Effector memory CD8-positive, alpha-beta T cell (primary cell): ENCODE results near the gene PAX6.

Experiments
- ATAC-seq: fragments of 150-1000 bp; cut with Tn5 transposase; replicated peaks from 2 replicates; pipeline ENCODE4 v1.10.0; 2021; ENCODE audit warnings: mild to moderate bottlenecking, moderate library complexity
- DNase-seq, 3 experiments: peaks; one replicate each; pipeline ENCODE4 v3.0.0; 2021
- H3K27ac Mint-ChIP-seq, 2 donors: one replicate each; pipeline ENCODE4 v1.8.0; 2022; ENCODE audit warnings: mild to moderate bottlenecking in 2 of 2, mixed read lengths in 2 of 2, moderate library complexity in 2 of 2
- H3K27me3 Mint-ChIP-seq, 2 donors: one replicate each; pipeline ENCODE4 v1.8.0; 2022; ENCODE audit warnings: mixed read lengths in 2 of 2
- H3K36me3 Mint-ChIP-seq: one replicate; pipeline ENCODE4 v1.8.0; 2022; ENCODE audit warnings: mild to moderate bottlenecking, moderate library complexity, mixed read lengths; ENCODE audit not compliant: insufficient read depth
- H3K4me1 Mint-ChIP-seq, 2 donors: one replicate each; pipeline ENCODE4 v1.8.0; 2022; ENCODE audit warnings: low read depth in 2 of 2, mixed read lengths in 2 of 2
- H3K4me3 Mint-ChIP-seq, 2 donors: one replicate each; pipeline ENCODE4 v1.8.0; 2022; ENCODE audit warnings: mild to moderate bottlenecking in 2 of 2, mixed read lengths in 2 of 2, moderate library complexity in 2 of 2
- H3K9me3 Mint-ChIP-seq, 2 donors: one replicate each; pipeline ENCODE4 v1.8.0; 2022; ENCODE audit warnings: mixed read lengths in 2 of 2

PAX6 gene

GRCh38 chr11:31819621-31820437 is 8.7 kb upstream of the PAX6 start:
- Mint-ChIP-seq H3K4me3 (no peak overlapping the region), H3K36me3 (peaks cover 30% of the 10 kb centered on the region), H3K27ac (no peak overlapping the region), H3K27me3 (peaks cover 75 to 99% of the 10 kb centered on the region in 2 donors), H3K9me3 (no peaks in the 10 kb centered on the region), H3K4me1 (peaks cover 11% of the 10 kb centered on the region in 2 donors)
- ATAC-seq = no peak
- no peak for DNase-seq

GRCh38 chr11:31818874-31819331 is 7.8 kb upstream of the PAX6 start:
- no peaks in the 10 kb centered on the region for H3K9me3 Mint-ChIP-seq
- H3K4me1 Mint-ChIP-seq = peaks cover 14 to 17% of the 10 kb centered on the region in 2 donors
- H3K36me3 Mint-ChIP-seq = peaks cover 22% of the 10 kb centered on the region
- H3K27ac Mint-ChIP-seq = no peak overlapping the region
- peak overlapping the region in 1 of 2 donors; percentile 42 for H3K4me3 Mint-ChIP-seq
- ATAC-seq (no peak), DNase-seq (no peak)
- peaks cover 72 to 99% of the 10 kb centered on the region in 2 donors for H3K27me3 Mint-ChIP-seq

GRCh38 chr11:31818425-31818755 is 7.3 kb upstream of the PAX6 start:
- peaks cover 67 to 99% of the 10 kb centered on the region in 2 donors for H3K27me3 Mint-ChIP-seq

GRCh38 chr11:31817621-31818424 is 6.7 kb upstream of the PAX6 start:
- Mint-ChIP-seq H3K27me3 (peaks cover 61 to 96% of the 10 kb centered on the region in 2 donors), H3K9me3 (no peaks in the 10 kb centered on the region), H3K27ac (no peak overlapping the region), H3K4me3 (peak overlapping the region; percentile 56 to 74), H3K36me3 (peaks cover 19% of the 10 kb centered on the region), H3K4me1 (peaks cover 14 to 17% of the 10 kb centered on the region in 2 donors)
- DNase-seq = no peak
- peak; percentile 16 for ATAC-seq

More at GRCh38 chr11:31818425-31818755, 7.3 kb upstream of the PAX6 start:
- DNase-seq (no peak), ATAC-seq (no peak)
- Mint-ChIP-seq H3K4me3 (peak overlapping the region; percentile 15 to 42), H3K9me3 (no peaks in the 10 kb centered on the region), H3K27ac (no peak overlapping the region), H3K4me1 (peaks cover 14 to 17% of the 10 kb centered on the region in 2 donors), H3K36me3 (peaks cover 21% of the 10 kb centered on the region)

- peaks cover 61 to 96% of the 10 kb centered on the region in 2 donors for H3K27me3 Mint-ChIP-seq
- no peaks in the 10 kb centered on the region for H3K9me3 Mint-ChIP-seq
- peaks cover 19 to 22% of the 10 kb centered on the region in 2 donors for H3K4me1 Mint-ChIP-seq
- H3K27ac Mint-ChIP-seq = no peak overlapping the region
- H3K36me3 Mint-ChIP-seq = peaks cover 19% of the 10 kb centered on the region
- ATAC-seq = no peak
- peak overlapping the region; percentile 56 to 74 for H3K4me3 Mint-ChIP-seq
- no peak for DNase-seq
These were observed 6.0 kb upstream of the PAX6 start for GRCh38 chr11:31817054-31817620.

- H3K9me3 Mint-ChIP-seq = no peaks in the 10 kb centered on the region
- peak overlapping the region; percentile 63 to 77 for H3K4me3 Mint-ChIP-seq
- DNase-seq = no peak
- ATAC-seq = no peak
- H3K27me3 Mint-ChIP-seq = peaks cover 61 to 96% of the 10 kb centered on the region in 2 donors
- H3K4me1 Mint-ChIP-seq = peaks cover 24 to 25% of the 10 kb centered on the region in 2 donors
- H3K36me3 Mint-ChIP-seq = peaks cover 23% of the 10 kb centered on the region
- H3K27ac Mint-ChIP-seq = no peak overlapping the region
These were observed 5.4 kb upstream of the PAX6 start for GRCh38 chr11:31816468-31817053.

GRCh38 chr11:31815711-31816467 is 4.8 kb upstream of the PAX6 start:
- DNase-seq = no peak
- ATAC-seq = no peak
- H3K4me1 Mint-ChIP-seq = peaks cover 28 to 30% of the 10 kb centered on the region in 2 donors
- H3K4me3 Mint-ChIP-seq = peak overlapping the region; percentile 63 to 77
- no peaks in the 10 kb centered on the region for H3K9me3 Mint-ChIP-seq
- peaks cover 61 to 96% of the 10 kb centered on the region in 2 donors for H3K27me3 Mint-ChIP-seq
- H3K27ac Mint-ChIP-seq = no peak overlapping the region
- peaks cover 27% of the 10 kb centered on the region for H3K36me3 Mint-ChIP-seq

GRCh38 chr11:31814176-31814868 is 3.2 kb upstream of the PAX6 start:
- DNase-seq (no peak), ATAC-seq (no peak)
- Mint-ChIP-seq H3K9me3 (no peaks in the 10 kb centered on the region), H3K27me3 (peaks cover 65 to 94% of the 10 kb centered on the region in 2 donors), H3K36me3 (peaks cover 25% of the 10 kb centered on the region), H3K4me1 (peaks cover 36 to 37% of the 10 kb centered on the region in 2 donors), H3K4me3 (peak overlapping the region; percentile 63 to 77), H3K27ac (no peak overlapping the region)

GRCh38 chr11:31813391-31814175 is 2.5 kb upstream of the PAX6 start:
- ATAC-seq (no peak), DNase-seq (no peak)
- H3K9me3 Mint-ChIP-seq = no peaks in the 10 kb centered on the region
- peak overlapping the region; percentile 77 to 88 for H3K4me3 Mint-ChIP-seq
- H3K27me3 Mint-ChIP-seq = peaks cover 66 to 94% of the 10 kb centered on the region in 2 donors
- H3K36me3 Mint-ChIP-seq = peaks cover 27% of the 10 kb centered on the region
- peaks cover 40% of the 10 kb centered on the region in 2 donors for H3K4me1 Mint-ChIP-seq
- no peak overlapping the region for H3K27ac Mint-ChIP-seq

GRCh38 chr11:31812383-31813381 is 1.6 kb upstream of the PAX6 start:
- H3K4me1 Mint-ChIP-seq = peaks cover 40% of the 10 kb centered on the region in 2 donors
- no peak overlapping the region for H3K27ac Mint-ChIP-seq
- H3K9me3 Mint-ChIP-seq = no peaks in the 10 kb centered on the region
- peaks cover 68 to 95% of the 10 kb centered on the region in 2 donors for H3K27me3 Mint-ChIP-seq
- ATAC-seq (peak; percentile 12), DNase-seq (no peak)
- H3K4me3 Mint-ChIP-seq = peak overlapping the region; percentile 77 to 88
- H3K36me3 Mint-ChIP-seq = peaks cover 27% of the 10 kb centered on the region
